Neuronal stem cell (in vitro differentiated cells): ENCODE data around the gene PACSIN3.
A peak's percentile ranks its signal among the peaks of the same experiment; 100 is the strongest.

Experiments
- DNase-seq: peaks from one replicate; pipeline ENCODE4 v3.0.0-alpha.2; 2013; ENCODE audit warnings: low spot score
- H2AFZ ChIP-seq: one replicate; pipeline ENCODE4 v1.6.1; 2013; ENCODE audit warnings: mild to moderate bottlenecking, low read length, inconsistent platforms
- H2AK5ac ChIP-seq: 2 replicates; pipeline ENCODE4 v1.6.1; 2013; ENCODE audit warnings: low read depth, mild to moderate bottlenecking, inconsistent platforms, low read length, moderate library complexity, mixed read lengths
- H2BK120ac ChIP-seq: 2 replicates; pipeline ENCODE4 v1.6.1; 2013; ENCODE audit warnings: low read depth, mild to moderate bottlenecking, inconsistent platforms, low read length, moderate library complexity, mixed read lengths
- H2BK12ac ChIP-seq: one replicate; pipeline ENCODE4 v1.6.1; 2013; ENCODE audit warnings: low read length, inconsistent platforms
- H2BK15ac ChIP-seq: 2 replicates; pipeline ENCODE4 v1.6.1; 2013; ENCODE audit warnings: mild to moderate bottlenecking, low read length, inconsistent platforms, mixed read lengths
- H2BK5ac ChIP-seq: one replicate; pipeline ENCODE4 v1.6.1; 2013; ENCODE audit warnings: inconsistent platforms, mild to moderate bottlenecking, low read length, moderate library complexity
- H3K14ac ChIP-seq: one replicate; pipeline ENCODE4 v1.6.1; 2013; ENCODE audit warnings: low read length, inconsistent platforms
- H3K18ac ChIP-seq: 2 replicates; pipeline ENCODE4 v1.6.1; 2013; ENCODE audit warnings: low read length, inconsistent platforms
- H3K23ac ChIP-seq: 2 replicates; pipeline ENCODE4 v1.6.1; 2013; ENCODE audit warnings: low read depth, mild to moderate bottlenecking, mixed read lengths, low read length, inconsistent platforms; ENCODE audit not compliant: poor library complexity
- H3K27ac ChIP-seq: replicated peaks from 3 replicates; pipeline ENCODE4 v1.5.1; 2013; ENCODE audit warnings: low read length, inconsistent platforms
- H3K27me3 ChIP-seq, 3 experiments: 2 replicates each; pipeline ENCODE4 v1.6.1; 2013; ENCODE audit warnings: low read length in 3 of 3, mild to moderate bottlenecking in 2 of 3, inconsistent platforms in 1 of 3, low read depth in 1 of 3, mixed read lengths in 1 of 3, moderate library complexity in 1 of 3; ENCODE audit not compliant: control insufficient read depth in 3 of 3, insufficient read depth in 3 of 3
- H3K36me3 ChIP-seq, 2 donors: replicated peaks in 1 of 2; 2 replicates each; pipeline ENCODE4 v1.6.1; 2013; ENCODE audit warnings: low read length in 2 of 2; ENCODE audit not compliant: control insufficient read depth in 2 of 2, insufficient read depth in 2 of 2
- H3K4ac ChIP-seq: 2 replicates; pipeline ENCODE4 v1.6.1; 2013; ENCODE audit warnings: inconsistent platforms, mild to moderate bottlenecking, low read length, moderate library complexity
- H3K4me1 ChIP-seq, 2 donors: 1 replicate in 1 of 2; 2 replicates in 1 of 2; pipeline ENCODE4 v1.6.1; 2013; ENCODE audit warnings: low read length in 2 of 2, low read depth in 1 of 2; ENCODE audit not compliant: control insufficient read depth in 2 of 2, insufficient read depth in 1 of 2
- H3K4me2 ChIP-seq: one replicate; pipeline ENCODE4 v1.6.1; 2013; ENCODE audit warnings: mild to moderate bottlenecking, low read length, inconsistent platforms; ENCODE audit not compliant: insufficient read depth, poor library complexity, severe bottlenecking
- H3K4me3 ChIP-seq, 2 donors: 2 replicates each; pipeline ENCODE4 v1.5.1; 2013; ENCODE audit warnings: low read length in 2 of 2, mild to moderate bottlenecking in 2 of 2, inconsistent platforms in 1 of 2, moderate library complexity in 1 of 2
- H3K79me1 ChIP-seq: one replicate; pipeline ENCODE4 v1.6.1; 2013; ENCODE audit warnings: low read depth, mild to moderate bottlenecking, inconsistent platforms, low read length, moderate library complexity
- H3K9ac ChIP-seq: one replicate; pipeline ENCODE4 v1.6.1; 2013; ENCODE audit warnings: mild to moderate bottlenecking, low read depth, low read length, inconsistent platforms; ENCODE audit not compliant: poor library complexity
- H3K9me3 ChIP-seq, 2 donors: replicated peaks in 1 of 2; 2 replicates each; pipeline versions ENCODE3 to v1.6.1; 2013; ENCODE audit warnings: low read length in 2 of 2, mild to moderate bottlenecking in 2 of 2, inconsistent platforms in 1 of 2, low read depth in 1 of 2, mixed read lengths in 1 of 2, moderate library complexity in 1 of 2; ENCODE audit not compliant: control insufficient read depth in 2 of 2, insufficient read depth in 1 of 2
- H4K8ac ChIP-seq: one replicate; pipeline ENCODE4 v1.6.1; 2013; ENCODE audit warnings: low read depth, mild to moderate bottlenecking, inconsistent platforms, low read length, moderate library complexity
- H4K91ac ChIP-seq: one replicate; pipeline ENCODE4 v1.6.1; 2013; ENCODE audit warnings: low read length, low read depth, mild to moderate bottlenecking, inconsistent platforms; ENCODE audit not compliant: poor library complexity
- WGBS, 2 donors: extraction: QIAGEN DNeasy Blood & Tissue Kit; methylation state at CpG; one replicate each; pipeline ENCODE4 v1.1.7; 2013; ENCODE audit warnings: missing lambda C conversion rate in 2 of 2, mixed read lengths in 1 of 2; ENCODE audit not compliant: insufficient read length in 2 of 2, insufficient replicate concordance in 1 of 2; ENCODE audit errors: extremely low coverage in 2 of 2; 5-methylcytosine and 5-hydroxymethylcytosine counted together

The PACSIN3 gene

DNA sequence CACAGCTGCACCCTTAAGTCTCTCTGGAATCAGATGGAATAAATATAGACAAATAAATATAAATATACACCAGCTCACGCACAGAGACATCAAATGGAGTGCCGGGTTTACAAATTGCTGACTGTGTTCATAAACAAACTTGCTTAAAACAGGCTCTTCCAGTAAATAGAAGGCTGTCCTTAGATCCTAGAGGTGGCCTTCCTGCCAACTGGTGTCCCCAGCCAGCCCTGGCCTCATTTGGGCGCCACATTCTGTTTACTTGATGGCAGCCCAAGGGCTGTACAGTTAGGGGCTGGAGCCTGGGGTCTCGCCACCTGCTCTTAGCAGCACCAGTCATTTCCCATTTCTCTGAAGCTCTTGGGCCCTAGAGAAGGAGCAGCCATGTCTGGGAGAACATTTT lies 30.4 kb downstream of the PACSIN3 start:
- Histone ChIP-seq H3K27me3 (no peaks in the 10 kb centered on the region), H3K27ac (no peak overlapping the region)

DNA sequence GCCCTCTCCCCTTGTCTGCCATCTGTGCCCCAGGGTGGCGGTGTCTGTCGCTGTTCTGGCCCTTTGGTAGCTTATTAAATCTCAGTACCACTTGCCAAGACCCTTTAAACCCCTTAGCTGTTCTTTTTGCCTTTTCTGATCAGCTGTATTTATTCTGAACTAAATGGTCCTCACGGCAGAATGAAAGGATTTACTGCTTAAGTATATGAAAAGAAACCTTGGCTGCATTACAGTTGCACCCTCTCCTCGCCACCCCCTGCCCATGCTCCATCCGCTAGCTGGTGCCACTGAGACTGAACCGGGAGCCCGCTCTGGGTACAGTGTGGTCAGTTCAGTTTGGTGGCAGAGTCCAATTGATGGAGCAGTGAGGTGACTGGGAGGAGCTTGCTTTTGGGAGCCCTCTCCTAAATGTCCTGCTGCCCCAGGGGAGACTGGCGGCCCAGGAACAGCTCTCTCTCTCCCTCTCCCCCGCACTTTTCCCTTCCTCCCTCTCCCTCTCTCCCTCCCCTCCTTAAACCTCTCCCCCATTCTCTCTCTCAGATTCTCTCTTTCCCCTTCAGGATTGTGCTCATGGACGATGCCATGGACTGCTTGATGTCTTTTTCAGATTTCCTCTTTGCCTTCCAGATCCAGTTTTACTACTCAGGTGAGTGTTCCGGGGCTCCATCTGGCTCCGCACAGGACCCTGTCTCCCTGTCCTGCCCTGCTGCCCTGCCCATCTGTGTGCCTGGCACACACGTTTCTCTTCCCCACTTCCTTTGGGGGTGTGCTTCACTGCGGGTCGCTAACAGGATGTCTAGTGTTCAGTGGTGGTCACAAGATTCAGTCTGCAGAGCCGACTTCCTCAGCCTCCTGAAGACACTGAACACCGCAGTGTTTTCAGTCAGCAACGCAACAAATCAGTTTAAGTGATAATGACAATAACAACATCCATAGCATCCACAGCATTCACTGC lies 31.3 kb downstream of the PACSIN3 start:
- H3K9ac ChIP-seq = no peak overlapping the region
- H4K91ac ChIP-seq = no peak overlapping the region
- no peak overlapping the region for H4K8ac ChIP-seq
- no peak overlapping the region for H2BK15ac ChIP-seq
- no peak overlapping the region for H3K27ac ChIP-seq
- H3K36me3 ChIP-seq = peaks cover 7 to 33% of the 10 kb centered on the region in 2 donors
- no peak overlapping the region for H3K14ac ChIP-seq
- H3K4me1 ChIP-seq = peaks cover 3 to 5% of the 10 kb centered on the region in 2 donors
- no peak overlapping the region for H3K23ac ChIP-seq
- no peaks in the 10 kb centered on the region for H3K27me3 ChIP-seq
- no peak overlapping the region for H2BK12ac ChIP-seq
- no peaks in the 10 kb centered on the region for H3K9me3 ChIP-seq
- no peak overlapping the region for H3K18ac ChIP-seq
- peaks cover 2% of the 10 kb centered on the region for H3K79me1 ChIP-seq
- no peak overlapping the region for H2AK5ac ChIP-seq
- no peak overlapping the region for H3K4me3 ChIP-seq
- H2BK120ac ChIP-seq = no peak overlapping the region
- no peak overlapping the region for H2BK5ac ChIP-seq
- no peak for DNase-seq
- H3K4me2 ChIP-seq = no peak overlapping the region
- H2AFZ ChIP-seq = no peak overlapping the region
- 83% methylated on average over 1 of the region's 18 CpGs; no CpG with 5 or more reads in 1 of the 2 donors for WGBS, 2 donors
- no peak overlapping the region for H3K4ac ChIP-seq

More for the DNA sequence above, 30.4 kb downstream of the PACSIN3 start:
- Histone ChIP-seq H4K8ac (no peak overlapping the region), H3K9me3 (no peaks in the 10 kb centered on the region), H3K4ac (no peak overlapping the region), H2AFZ (no peak overlapping the region), H4K91ac (no peak overlapping the region), H2BK5ac (no peak overlapping the region), H2BK120ac (no peak overlapping the region), H2AK5ac (no peak overlapping the region), H2BK12ac (no peak overlapping the region), H3K4me2 (no peak overlapping the region), H3K4me1 (peaks cover 3 to 5% of the 10 kb centered on the region in 2 donors), H3K4me3 (no peak overlapping the region), H3K23ac (no peak overlapping the region), H3K79me1 (peaks cover 2% of the 10 kb centered on the region), H2BK15ac (no peak overlapping the region), H3K14ac (no peak overlapping the region), H3K18ac (no peak overlapping the region), H3K9ac (no peak overlapping the region), H3K36me3 (peaks cover 8 to 33% of the 10 kb centered on the region in 2 donors)
- DNase-seq = no peak
- WGBS, 2 donors = no CpG with 5 or more reads among the region's 4 CpGs

DNA sequence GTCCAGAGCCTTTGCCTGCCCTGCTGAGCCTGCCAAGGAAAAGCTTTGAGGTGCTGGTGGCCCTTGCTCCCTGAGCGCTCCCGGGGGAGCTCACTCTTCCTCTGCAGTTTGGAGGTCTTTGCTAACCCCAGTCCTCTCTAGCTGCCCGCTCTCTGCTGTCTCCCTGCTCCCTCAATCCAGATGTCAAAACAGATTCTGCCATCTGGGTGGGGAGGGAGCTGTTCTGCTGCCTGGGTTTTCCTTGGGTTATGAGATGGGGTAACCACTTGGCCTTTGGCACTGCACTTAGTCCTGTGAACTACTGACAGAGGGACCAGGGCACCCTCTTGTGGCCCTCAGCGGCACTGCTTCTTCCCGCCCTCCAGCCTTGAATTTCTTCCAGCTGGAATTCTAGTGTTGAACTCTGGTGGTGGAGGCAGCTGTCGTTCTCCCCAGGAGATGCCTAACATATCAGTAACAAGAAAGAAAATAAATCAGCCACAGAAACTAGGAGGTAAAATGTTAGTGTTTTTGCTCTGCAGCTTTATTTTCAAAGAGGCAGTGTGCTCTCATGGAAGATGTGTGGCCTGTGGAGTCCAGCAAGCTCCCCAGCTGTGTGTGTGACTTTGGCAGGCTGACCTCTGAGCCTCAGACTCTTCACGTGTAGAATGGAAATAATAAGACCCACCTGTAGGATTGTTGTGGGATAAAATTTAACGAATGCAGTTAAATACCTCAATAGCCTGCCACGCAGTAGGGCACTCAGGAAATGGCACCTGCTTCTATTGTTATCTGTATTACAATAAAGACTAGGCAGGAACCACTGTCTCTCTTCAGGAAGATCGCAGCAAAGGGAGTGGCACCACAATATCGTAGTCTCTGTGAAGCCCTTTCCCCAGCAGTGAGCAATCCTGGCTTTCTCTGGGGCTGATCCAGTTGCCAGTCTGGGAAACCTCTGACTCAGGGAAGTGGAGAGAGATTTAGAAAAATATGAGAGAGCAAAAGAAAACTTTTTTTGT lies 33.0 kb downstream of the PACSIN3 start:
- Histone ChIP-seq H3K18ac (no peak overlapping the region), H2BK15ac (no peak overlapping the region), H2AK5ac (no peak overlapping the region), H2BK12ac (no peak overlapping the region), H2BK5ac (no peak overlapping the region), H3K27me3 (no peaks in the 10 kb centered on the region), H2BK120ac (no peak overlapping the region), H4K91ac (no peak overlapping the region), H3K4me2 (no peak overlapping the region), H3K23ac (no peak overlapping the region), H3K4ac (no peak overlapping the region), H2AFZ (no peak overlapping the region), H3K4me1 (peaks cover 3 to 5% of the 10 kb centered on the region in 2 donors), H3K9me3 (no peaks in the 10 kb centered on the region), H3K36me3 (peaks cover 7 to 27% of the 10 kb centered on the region in 2 donors), H3K9ac (no peak overlapping the region), H4K8ac (no peak overlapping the region), H3K14ac (no peak overlapping the region), H3K27ac (no peak overlapping the region), H3K79me1 (peaks cover 2% of the 10 kb centered on the region), H3K4me3 (no peak overlapping the region)
- WGBS, 2 donors = no CpG with 5 or more reads among the region's 11 CpGs
- DNase-seq = peak; percentile 74
